ENCODE data around the gene CDH4. TPM values are rescaled to one million over a fixed set of nuclear protein-coding genes. Genes with fewer than 3 reads are reported as not detected.

CDH4 gene
- total RNA-seq, 2 donors from 2014 or later = not detected

- H3K36me3 ChIP-seq = no peaks in the 10 kb centered on the region
- no peak for ATAC-seq (ENCODE audit: insufficient number of reproducible peaks, low FRiP score, low read depth)
- H3K9me3 ChIP-seq = peaks cover 4% of the 10 kb centered on the region
- no peak for DNase-seq (ENCODE audit: low spot score)
- no peak overlapping the region for H3K27ac ChIP-seq
- no peaks in the 10 kb centered on the region for H3K4me1 ChIP-seq (ENCODE audit: control insufficient read depth in 1 of 2, low read depth in 2 of 2)
- no peak overlapping the region for H3K4me3 ChIP-seq
- no peak for TF ChIP-seq CTCF (IDR thresholded peaks at IDR 0.05)
- H3K27me3 ChIP-seq (replicated peaks; ENCODE audit: insufficient read depth) = no peaks in the 10 kb centered on the region
Measured at GRCh38 chr20:61748376-61748775, 496.3 kb downstream of the CDH4 start.

- no peak for ATAC-seq (ENCODE audit: insufficient number of reproducible peaks, low FRiP score, low read depth)
- H3K27ac ChIP-seq = no peak overlapping the region
- no peaks in the 10 kb centered on the region for H3K27me3 ChIP-seq (replicated peaks; ENCODE audit: insufficient read depth)
Measured at GRCh38 chr20:61749406-61750075, 497.5 kb downstream of the CDH4 start.

GRCh38 chr20:61750093-61750492, 498.0 kb downstream of the CDH4 start:
- Histone ChIP-seq H3K4me3 (no peak overlapping the region), H3K36me3 (no peaks in the 10 kb centered on the region), H3K4me1 (ENCODE audit: control insufficient read depth in 1 of 2, low read depth in 2 of 2) (no peaks in the 10 kb centered on the region), H3K27ac (no peak overlapping the region), H3K27me3 (replicated peaks; ENCODE audit: insufficient read depth) (no peaks in the 10 kb centered on the region), H3K9me3 (peaks cover 4% of the 10 kb centered on the region)
- DNase-seq (ENCODE audit: low spot score) (no peak), ATAC-seq (ENCODE audit: insufficient number of reproducible peaks, low FRiP score, low read depth) (no peak)
- TF ChIP-seq CTCF (IDR thresholded peaks at IDR 0.05) = no peak

More at GRCh38 chr20:61749406-61750075, 497.5 kb downstream of the CDH4 start:
- no peak for TF ChIP-seq CTCF (IDR thresholded peaks at IDR 0.05)
- Histone ChIP-seq H3K4me3 (no peak overlapping the region), H3K36me3 (no peaks in the 10 kb centered on the region), H3K4me1 (ENCODE audit: control insufficient read depth in 1 of 2, low read depth in 2 of 2) (no peaks in the 10 kb centered on the region), H3K9me3 (peaks cover 4% of the 10 kb centered on the region)
- DNase-seq (ENCODE audit: low spot score) = no peak

GRCh38 chr20:61752576-61752975, 500.5 kb downstream of the CDH4 start:
- Histone ChIP-seq H3K4me1 (ENCODE audit: control insufficient read depth in 1 of 2, low read depth in 2 of 2) (no peaks in the 10 kb centered on the region), H3K4me3 (no peak overlapping the region), H3K27me3 (replicated peaks; ENCODE audit: insufficient read depth) (no peaks in the 10 kb centered on the region), H3K36me3 (no peaks in the 10 kb centered on the region), H3K9me3 (peaks cover 4% of the 10 kb centered on the region), H3K27ac (no peak overlapping the region)
- ATAC-seq (ENCODE audit: insufficient number of reproducible peaks, low FRiP score, low read depth) (no peak), DNase-seq (ENCODE audit: low spot score) (no peak)
- TF ChIP-seq CTCF (IDR thresholded peaks at IDR 0.05) = no peak

- TF ChIP-seq CTCF (IDR thresholded peaks at IDR 0.05) = no peak
- Histone ChIP-seq H3K36me3 (no peaks in the 10 kb centered on the region), H3K9me3 (peaks cover 4% of the 10 kb centered on the region), H3K4me1 (ENCODE audit: control insufficient read depth in 1 of 2, low read depth in 2 of 2) (no peaks in the 10 kb centered on the region), H3K27ac (no peak overlapping the region), H3K27me3 (replicated peaks; ENCODE audit: insufficient read depth) (no peaks in the 10 kb centered on the region), H3K4me3 (no peak overlapping the region)
- DNase-seq (ENCODE audit: low spot score) = no peak
- ATAC-seq (ENCODE audit: insufficient number of reproducible peaks, low FRiP score, low read depth) = no peak
Measured at GRCh38 chr20:61753316-61753942, 501.4 kb downstream of the CDH4 start.
